HG03565 (cell line): ENCODE results near the gene ZNF770.

Experiments used
- ATAC-seq: cut with Tn5 transposase; IDR thresholded peaks from one replicate; pipeline ENCODE4 v1.9.1; 2021; ENCODE audit warnings: mild to moderate bottlenecking, moderate library complexity; ENCODE audit not compliant: unreplicated experiment

ZNF770 gene

GRCh38 chr15:34988027-34988902, at the start of gene ZNF770:
ZNF770 (minus strand) TSS chr15:34988287; CDS start chr15:34983434, 4,853 bp downstream.
- peak; percentile 72 for ATAC-seq

GRCh38 chr15:35028235-35028984, 40.3 kb upstream of the ZNF770 start:
- ATAC-seq, result no peak

- ATAC-seq, result no peak
Observed at GRCh38 chr15:35023804-35024203, 35.7 kb upstream of the ZNF770 start.

GRCh38 chr15:35020974-35021373, 32.9 kb upstream of the ZNF770 start:
- ATAC-seq, result no peak

- no peak for ATAC-seq
Observed at GRCh38 chr15:35019404-35020327, 31.6 kb upstream of the ZNF770 start.

GRCh38 chr15:35014241-35014640, 26.2 kb upstream of the ZNF770 start:
- no peak for ATAC-seq

GRCh38 chr15:35013370-35013769, 25.3 kb upstream of the ZNF770 start:
- ATAC-seq, result no peak

GRCh38 chr15:35007397-35007796, 19.3 kb upstream of the ZNF770 start:
- ATAC-seq, result no peak

- no peak for ATAC-seq
Observed at GRCh38 chr15:35005933-35006332, 17.8 kb upstream of the ZNF770 start.

- ATAC-seq, result no peak
Observed at GRCh38 chr15:35003928-35004327, 15.8 kb upstream of the ZNF770 start.

GRCh38 chr15:35000511-35000910, 12.4 kb upstream of the ZNF770 start:
- no peak for ATAC-seq

GRCh38 chr15:34999906-35000305, 11.8 kb upstream of the ZNF770 start:
- ATAC-seq, result no peak

GRCh38 chr15:34994925-34995324, 6.8 kb upstream of the ZNF770 start:
- no peak for ATAC-seq

- peak; percentile 93 for ATAC-seq
Observed at GRCh38 chr15:34993877-34994276, 5.8 kb upstream of the ZNF770 start.

- no peak for ATAC-seq
Observed at GRCh38 chr15:34993412-34993811, 5.3 kb upstream of the ZNF770 start.

GRCh38 chr15:34987609-34988026, 469 bp downstream of the ZNF770 start:
- no peak for ATAC-seq

- ATAC-seq, result no peak
Observed at GRCh38 chr15:34986771-34987480, 1.2 kb downstream of the ZNF770 start.

GRCh38 chr15:34986326-34986725, 1.8 kb downstream of the ZNF770 start:
- ATAC-seq, result no peak

GRCh38 chr15:34984889-34985630, 3.0 kb downstream of the ZNF770 start:
- no peak for ATAC-seq

- ATAC-seq, result no peak
Observed at GRCh38 chr15:34976743-34977142, 11.3 kb downstream of the ZNF770 start.
